K562 (cell line): ENCODE measurements around the gene SLC25A21. TPM values are rescaled to one million over a fixed set of nuclear protein-coding genes. Genes with fewer than 3 reads are reported as not detected.

Experiments used
- ATF7 ChIP-seq: fragments of 450-650 bp; IDR thresholded peaks from 2 replicates; pipeline ENCODE4 v1.7.1; 2014; ENCODE audit warnings: mild to moderate bottlenecking, moderate library complexity
- BCOR ChIP-seq: fragments of 450-650 bp; IDR thresholded peaks from 2 replicates; pipeline ENCODE4 v1.6.1; 2016
- BDP1 ChIP-seq: IDR thresholded peaks from 3 replicates; pipeline ENCODE4 v1.6.1; 2011; ENCODE audit not compliant: insufficient read length, insufficient read depth
- CHD2 ChIP-seq: IDR thresholded peaks from 2 replicates; pipeline ENCODE4 v1.6.1; 2011; ENCODE audit warnings: low read depth, low read length
- E2F1 ChIP-seq: sonication (generic); formaldehyde crosslinking; IDR thresholded peaks from 2 replicates; pipeline ENCODE4 v1.8.1; 2023; ENCODE audit warnings: mild to moderate bottlenecking, missing genetic modification reagents, moderate library complexity
- EHMT2 ChIP-seq: fragments of 450-650 bp; IDR thresholded peaks from 2 replicates; pipeline ENCODE4 v1.6.1; 2018; ENCODE audit warnings: antibody characterized with exemption
- EP400 ChIP-seq: fragments of 450-650 bp; IDR thresholded peaks from 2 replicates; pipeline ENCODE4 v1.6.1; 2017; ENCODE audit warnings: antibody characterized with exemption, mild to moderate bottlenecking, moderate library complexity
- FOXK2 ChIP-seq, 2 experiments: fragments of 450-650 bp; IDR thresholded peaks in 1 of 2; conservative IDR thresholded peaks in 1 of 2; 2 replicates each; pipeline ENCODE4 v1.6.1; 2016; ENCODE audit warnings: low read depth in 2 of 2, mild to moderate bottlenecking in 1 of 2
- HMGN3 ChIP-seq: IDR thresholded peaks from 2 replicates; pipeline ENCODE4 v1.6.1; 2011; ENCODE audit warnings: borderline replicate concordance, low read depth, mild to moderate bottlenecking, mixed read lengths, low read length; ENCODE audit not compliant: insufficient read length; ENCODE audit errors: extremely low read depth
- IFI16 ChIP-seq: fragments of 250-450 bp; sonication (Bioruptor Pico); IDR thresholded peaks from 2 replicates; pipeline ENCODE4 v2.1.2; 2022; ENCODE audit warnings: mild to moderate bottlenecking, inconsistent platforms
- ILF3 ChIP-seq: fragments of 450-650 bp; IDR thresholded peaks from 2 replicates; pipeline ENCODE4 v1.6.1; 2018; ENCODE audit warnings: antibody characterized with exemption, mild to moderate bottlenecking, moderate library complexity, borderline replicate concordance
- MTA1 ChIP-seq: fragments of 450-650 bp; IDR thresholded peaks from 2 replicates; pipeline ENCODE4 v1.6.1; 2017; ENCODE audit warnings: borderline replicate concordance
- NFATC3 ChIP-seq: fragments of 450-650 bp; IDR thresholded peaks from 2 replicates; pipeline ENCODE4 v1.6.1; 2017; ENCODE audit warnings: mild to moderate bottlenecking
- NFE2L1 ChIP-seq: fragments of 450-650 bp; IDR thresholded peaks from 2 replicates; pipeline ENCODE4 v1.6.1; 2016; ENCODE audit warnings: missing genetic modification characterization, low read depth, mild to moderate bottlenecking, missing compliant biosample characterization, moderate library complexity, borderline replicate concordance
- NONO ChIP-seq, 2 experiments: fragments of 200-400 bp in 1 of 2; fragments of 450-650 bp in 1 of 2; formaldehyde crosslinking in 1 of 2; IDR thresholded peaks; 2 replicates each; pipeline ENCODE4 v1.6.1; 2017; ENCODE audit warnings: low read depth in 2 of 2, mild to moderate bottlenecking in 2 of 2, moderate library complexity in 2 of 2, low read length in 1 of 2
- STAT5B ChIP-seq: fragments of 250-450 bp; sonication (Bioruptor Pico); IDR thresholded peaks from 2 replicates; pipeline ENCODE4 v1.8.0; 2021; ENCODE audit warnings: mild to moderate bottlenecking, inconsistent platforms
- TRIM28 ChIP-seq: fragments of 450-650 bp; IDR thresholded peaks from 2 replicates; pipeline ENCODE4 v1.6.1; 2017
- ZBTB2 ChIP-seq: fragments of 450-650 bp; IDR thresholded peaks from 2 replicates; pipeline ENCODE4 v1.6.1; 2016; ENCODE audit warnings: antibody characterized with exemption
- ZBTB7A ChIP-seq: IDR thresholded peaks from 2 replicates; pipeline ENCODE4 v1.6.1; 2011; ENCODE audit warnings: low read depth, mild to moderate bottlenecking, low read length, moderate library complexity, borderline replicate concordance; ENCODE audit not compliant: control insufficient read depth
- ZNF280B ChIP-seq: fragments of 250-450 bp; sonication (Bioruptor Pico); IDR thresholded peaks from 2 replicates; pipeline ENCODE4 v1.5.1; 2021; ENCODE audit warnings: mild to moderate bottlenecking
- ZNF518B ChIP-seq: fragments of 250-450 bp; sonication (Bioruptor Pico); IDR thresholded peaks from 2 replicates; pipeline ENCODE4 v1.5.0; 2021; ENCODE audit warnings: mild to moderate bottlenecking, moderate library complexity
- ZNF668 ChIP-seq: fragments of 250-450 bp; sonication (Bioruptor Pico); IDR thresholded peaks from 2 replicates; pipeline ENCODE4 v1.8.0; 2022; ENCODE audit warnings: mild to moderate bottlenecking, inconsistent platforms
- ZNF79 ChIP-seq: fragments of 250-450 bp; sonication (Bioruptor Pico); IDR thresholded peaks from 2 replicates; pipeline ENCODE4 v1.4.0; 2020; ENCODE audit warnings: low read depth, mild to moderate bottlenecking, moderate library complexity
- polyA plus RNA-seq, 8 experiments: library from polyadenylated mRNA; depleted of rRNA in 4 of 8; stranded (reverse) in 5 of 8; unstranded in 3 of 8; fragments of >200 nt; fragmentation: Nextera tagmentation in 2 of 8; fragmentation: Illumina TruSeq in 1 of 8; extraction: Ambion mirVana in 2 of 8; extraction: Trizol in 1 of 8; gene quantifications; 2 replicates each; pipeline versions ENCODE4 v1.2.1 to v1.2.3, GENCODE V29; 2011 to 2014; ENCODE audit warnings: inconsistent platforms in 1 of 8, missing spikeins in 1 of 8
- total RNA-seq, 7 experiments: library from RNA; depleted of rRNA in 6 of 7; stranded (reverse); fragments of >200 nt in 6 of 7; fragmentation: Illumina TruSeq in 2 of 7; extraction: Trizol in 2 of 7; gene quantifications; 2 replicates each; pipeline versions ENCODE4 v1.2.1 to v1.2.3, GENCODE V29; 2011 to 2021; ENCODE audit warnings: low replicate concordance in 1 of 7

SLC25A21 gene
- total and polyA plus RNA-seq, 9 of the 15 experiments (the other 6 are each of a cell fraction or from before 2014, with no cell fraction given), result 15.2 to 46.7 (median 28.7) TPM

- TF ChIP-seq ATF7 (peak; percentile 88), ILF3 (no peak), BDP1 (no peak), EP400 (peak; percentile 88), ZNF518B (CRISPR knock-in tag) (no peak), NFATC3 (no peak), BCOR (no peak), FOXK2 (conservative IDR thresholded peaks at IDR 0.05 in 1 of 2, IDR thresholded peaks at IDR 0.05 in 1 of 2; ENCODE audit: low read depth in 2 of 2) (peak in 1 of 2 experiments; percentile 51; a peak in 2 of 4 replicates), TRIM28 (peak; percentile 57; the same call in 1 of the 2 replicates), CHD2 (no peak), NFE2L1 (tag) (peak; percentile 97), E2F1 (no peak), NONO (IDR thresholded peaks at IDR 0.05; ENCODE audit: low read depth in 2 of 2, low read length in 1 of 2) (no peak), ZNF668 (no peak), ZNF280B (CRISPR knock-in tag) (no peak), EHMT2 (peak; percentile 87), ZBTB7A (no peak), MTA1 (no peak; the same call in 1 of the 2 replicates), STAT5B (CRISPR knock-in tag) (no peak), IFI16 (CRISPR knock-in tag) (no peak), ZBTB2 (no peak; the same call in 1 of the 2 replicates), HMGN3 (no peak), ZNF79 (CRISPR knock-in tag) (peak; percentile 39; the same call in 1 of the 2 replicates)
These were observed 195.8 kb downstream of the SLC25A21 start (continued) for GRCh38 chr14:36976571-36977023.
